Stimulated activated CD8-positive, alpha-beta memory T cell treated with anti-CD3 and anti-CD28 coated beads, Interleukin-4, amount 100 ng/mL, for 1 hour (primary cell): ENCODE data around the gene SMIM12.
"Not testable (repeated sequence)": the region's sequence is repeated elsewhere in the genome, so short reads cannot be mapped to it uniquely, and the experiment has no call there.

Source experiments
- DNase-seq, 2 donors: peaks; one replicate each; pipeline ENCODE4 v3.0.0-alpha.2; 2020; ENCODE audit warnings: low read depth in 2 of 2, low spot score in 1 of 2

The SMIM12 gene

DNA sequence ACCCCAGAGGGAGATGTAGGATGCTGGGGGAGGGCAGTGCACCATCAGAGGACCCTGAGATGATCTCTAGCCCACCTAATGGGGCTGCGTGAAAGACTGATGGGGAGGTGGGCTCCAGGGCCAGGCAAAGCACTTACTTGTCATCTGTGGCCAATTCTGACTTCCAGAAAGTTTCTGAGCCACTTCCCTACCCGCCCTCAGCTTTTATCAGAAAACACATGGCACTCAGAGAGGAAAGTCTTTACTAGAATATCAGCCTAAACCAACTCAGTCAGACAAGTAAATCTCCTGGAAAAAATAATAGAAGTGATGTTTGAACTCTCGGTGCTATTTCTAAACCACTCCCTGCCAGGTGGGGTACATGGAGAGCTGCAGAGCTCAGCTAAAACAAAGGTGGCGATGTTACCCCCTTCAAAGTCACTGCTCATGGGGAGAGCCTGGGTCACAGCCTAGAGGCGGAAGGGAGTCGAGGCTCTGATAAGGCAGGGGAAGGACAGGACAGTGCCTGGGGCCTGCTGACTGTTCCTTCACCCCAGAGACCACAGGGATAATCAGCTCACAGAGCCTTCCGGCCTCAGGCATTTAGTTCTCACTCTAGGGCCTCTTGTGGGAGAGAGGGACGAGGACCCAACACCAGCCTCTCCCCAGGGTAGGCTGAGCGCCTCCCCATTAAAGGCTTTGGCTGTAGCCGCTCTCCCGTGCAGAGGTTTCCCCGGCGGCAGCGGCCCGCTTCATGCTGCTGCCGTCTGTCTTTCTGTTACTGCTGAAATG, 14.2 kb downstream of the SMIM12 start:
- no peak for DNase-seq

DNA sequence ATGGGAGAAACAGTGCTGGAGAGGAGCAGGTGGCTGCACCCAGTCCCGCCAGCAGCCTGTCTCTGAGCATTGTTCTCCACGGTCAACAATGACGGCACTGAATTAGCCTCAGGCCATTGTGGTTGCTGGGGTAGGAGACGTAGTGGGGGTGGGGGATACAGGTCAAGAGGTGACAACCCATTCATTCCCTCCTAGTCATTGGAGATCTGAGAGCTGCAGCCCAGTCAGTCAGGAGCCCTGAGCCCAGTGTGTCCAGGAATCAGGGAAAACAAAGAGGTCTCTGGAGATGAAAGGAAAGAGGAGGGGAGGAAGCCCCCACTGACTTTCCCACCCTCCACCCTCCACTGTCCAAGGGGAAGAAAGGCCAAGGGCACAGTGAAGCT, 15.3 kb downstream of the SMIM12 start:
- no peak for DNase-seq

DNA sequence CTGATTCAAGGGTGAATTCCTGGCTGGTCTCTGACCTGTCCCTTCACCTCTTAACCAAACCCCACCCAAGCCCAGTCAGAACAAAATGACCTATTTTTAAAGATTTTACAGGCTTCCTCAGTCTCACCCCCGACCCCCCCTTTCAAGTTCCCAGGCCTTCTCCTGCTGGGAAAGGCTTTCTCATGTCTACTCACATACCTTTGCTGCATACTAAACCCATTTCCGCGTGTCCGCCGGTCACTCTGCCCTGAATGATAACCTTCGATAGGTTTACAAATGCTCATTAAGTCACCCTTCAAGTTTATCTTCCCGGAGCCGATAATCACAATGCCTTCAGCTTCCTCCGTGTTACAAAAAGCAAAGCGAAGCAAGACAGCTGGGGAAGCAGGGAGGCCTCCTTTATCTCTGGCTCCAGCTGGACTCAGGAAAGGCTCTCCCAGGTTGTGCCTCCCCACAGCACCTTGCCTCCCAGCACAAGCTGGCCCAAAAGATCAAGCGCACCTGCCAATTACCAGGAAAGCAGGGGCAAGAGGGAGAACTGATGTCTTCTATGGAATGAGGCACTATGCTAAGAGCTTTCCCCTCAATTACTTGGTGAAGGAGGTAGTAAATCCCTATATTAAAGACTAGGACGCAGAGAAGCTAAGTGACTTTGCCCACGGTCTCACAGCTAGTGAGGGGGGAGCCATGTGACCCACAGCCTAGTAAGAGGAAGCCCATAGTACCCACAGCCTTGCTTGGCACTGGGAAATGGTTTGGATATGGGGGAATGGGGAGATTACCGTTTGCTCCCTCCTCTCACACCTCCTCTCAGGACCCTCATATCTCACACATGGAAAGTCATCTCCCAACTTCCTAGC, 15.9 kb downstream of the SMIM12 start:
- DNase-seq: no peak

DNA sequence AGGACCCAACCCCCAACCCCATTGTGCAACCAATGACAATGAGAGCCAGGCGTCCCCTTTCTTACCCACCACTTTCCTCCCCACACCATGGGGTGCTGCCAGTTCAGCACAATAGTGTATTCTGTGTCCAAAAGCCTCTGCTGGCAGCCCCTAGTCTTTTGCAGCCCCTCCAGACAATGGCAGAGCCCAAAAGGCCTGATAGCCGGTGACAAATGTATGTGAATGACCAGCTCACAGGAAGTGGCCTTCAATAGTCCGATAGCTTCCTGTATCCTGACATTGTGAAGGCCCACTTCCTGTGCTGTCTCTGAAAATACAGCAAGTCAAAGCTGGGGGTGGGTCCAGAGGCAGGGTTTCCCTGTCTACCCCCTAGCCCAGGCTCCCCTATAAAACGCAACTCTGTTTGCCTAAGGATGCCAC, 16.6 kb downstream of the SMIM12 start:
- no peak for DNase-seq

DNA sequence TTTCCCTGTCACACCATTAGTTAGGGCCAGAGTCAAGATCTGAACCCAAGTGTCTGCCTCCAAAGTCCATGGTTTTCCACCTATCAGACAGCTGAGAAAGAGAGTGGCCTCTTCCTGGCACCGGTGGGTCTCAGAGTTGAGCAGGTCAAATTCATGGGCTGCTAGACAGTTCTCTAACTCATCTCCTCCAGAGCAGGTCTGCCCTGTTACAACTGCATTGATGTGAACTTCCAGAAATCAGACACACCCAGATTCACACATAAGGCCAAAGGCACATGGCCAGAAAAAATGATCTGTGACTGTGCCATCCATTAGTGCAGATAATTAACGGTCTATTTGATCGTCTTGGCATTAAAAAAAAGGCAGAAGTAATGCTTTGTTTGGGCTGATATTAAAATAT, 17.5 kb downstream of the SMIM12 start:
- DNase-seq: no peak

DNA sequence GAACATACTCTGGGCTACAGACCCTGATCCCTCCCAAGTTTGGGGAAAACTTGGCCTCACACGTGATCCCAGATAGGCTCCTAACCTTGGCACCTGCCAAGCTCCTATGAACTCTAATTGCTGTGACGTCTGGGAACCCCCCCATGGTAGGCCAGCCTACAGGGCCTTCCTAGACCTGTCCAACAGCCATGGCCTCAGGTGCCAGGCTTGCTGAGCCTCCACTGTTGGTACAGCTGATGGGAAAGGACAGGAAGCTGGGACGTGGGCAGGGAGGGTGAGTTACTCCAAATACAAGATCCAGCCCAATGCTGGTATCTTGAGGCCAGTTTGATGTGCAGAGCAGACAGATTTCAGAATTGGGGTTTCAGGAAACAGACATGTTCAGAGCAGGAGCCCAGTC, 19.1 kb downstream of the SMIM12 start:
- DNase-seq: no peak

DNA sequence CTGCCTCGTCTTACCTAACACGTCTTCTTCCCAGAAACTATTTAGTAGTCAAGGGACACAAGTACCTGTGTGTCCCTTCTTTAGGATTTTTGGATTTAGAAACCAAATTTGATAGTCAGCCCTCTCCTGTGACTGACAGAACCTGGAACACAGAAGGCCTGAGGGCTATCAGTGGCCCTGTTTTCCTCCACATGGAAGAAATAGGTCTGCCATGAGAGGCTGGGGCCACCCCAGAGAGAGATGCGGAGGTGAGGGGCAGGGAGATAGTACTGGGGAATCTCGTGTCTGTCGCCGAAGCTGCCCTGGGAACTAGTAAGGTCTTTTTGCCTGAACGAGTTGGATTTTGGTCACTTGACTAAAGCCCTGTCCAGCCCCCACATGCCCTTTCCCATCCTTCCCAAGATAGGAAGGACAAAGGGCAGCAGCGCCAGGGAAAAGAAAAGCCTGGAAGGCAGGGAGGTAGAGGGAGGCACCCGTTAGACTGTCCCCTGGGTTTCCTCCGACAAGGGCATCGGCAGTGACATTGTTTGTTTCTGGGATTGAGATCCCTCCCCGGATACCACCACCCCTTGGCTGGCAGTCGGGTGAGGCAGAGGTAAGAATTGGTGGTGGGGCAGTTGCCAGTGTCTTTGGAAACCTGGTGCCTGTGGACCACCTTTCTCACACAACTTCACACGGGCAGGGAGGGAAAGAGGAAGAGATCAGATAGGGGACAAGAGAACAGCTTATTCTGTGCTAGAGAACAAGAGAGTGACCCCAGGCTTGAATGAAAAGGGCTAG, 19.8 kb downstream of the SMIM12 start:
- DNase-seq: no peak

DNA sequence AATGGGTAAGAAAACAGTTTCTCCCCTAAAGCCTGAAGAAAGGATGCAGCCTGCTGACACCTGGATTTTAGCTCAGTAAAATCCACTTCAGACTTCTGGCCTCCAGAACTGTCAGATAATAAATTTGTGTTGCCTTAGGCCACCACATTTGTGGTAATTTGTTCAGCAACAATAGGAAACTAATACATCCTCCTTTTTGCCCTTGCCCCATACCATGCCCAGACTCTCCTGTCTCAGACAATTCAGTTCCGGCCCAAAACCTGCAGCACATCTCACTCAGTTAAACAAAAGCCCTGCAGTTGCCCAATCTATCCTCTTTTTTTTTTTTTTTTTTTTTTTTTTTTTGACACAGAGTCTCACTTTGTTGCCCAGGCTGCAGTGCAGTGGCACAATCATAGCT, 25.8 kb downstream of the SMIM12 start:
- no peak for DNase-seq

DNA sequence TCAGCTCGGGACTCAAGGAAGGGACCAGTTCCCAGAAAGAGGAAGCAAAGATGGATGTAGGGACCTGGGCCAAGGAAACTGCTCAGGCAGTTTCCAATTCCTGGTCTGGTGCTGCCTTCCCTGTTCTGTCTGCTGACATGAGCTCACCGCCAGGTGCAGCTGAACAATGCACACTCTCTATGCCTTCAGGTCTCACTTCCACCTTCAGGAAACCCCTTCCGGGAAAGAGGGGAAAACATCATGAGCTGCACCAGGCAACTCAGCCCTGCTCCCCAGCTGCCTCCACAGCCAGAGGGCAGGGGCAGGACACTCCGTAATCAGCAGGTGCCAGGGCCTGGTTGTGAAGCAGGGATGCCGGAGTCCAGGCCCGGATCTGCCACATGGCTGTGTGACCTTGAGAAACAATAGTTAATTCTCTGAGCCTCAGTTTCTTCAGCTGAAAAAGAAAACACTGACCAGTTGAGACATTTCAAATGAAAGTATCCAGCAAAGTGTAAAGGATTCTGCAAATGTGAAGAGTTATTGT, 27.8 kb downstream of the SMIM12 start:
- no peak for DNase-seq

DNA sequence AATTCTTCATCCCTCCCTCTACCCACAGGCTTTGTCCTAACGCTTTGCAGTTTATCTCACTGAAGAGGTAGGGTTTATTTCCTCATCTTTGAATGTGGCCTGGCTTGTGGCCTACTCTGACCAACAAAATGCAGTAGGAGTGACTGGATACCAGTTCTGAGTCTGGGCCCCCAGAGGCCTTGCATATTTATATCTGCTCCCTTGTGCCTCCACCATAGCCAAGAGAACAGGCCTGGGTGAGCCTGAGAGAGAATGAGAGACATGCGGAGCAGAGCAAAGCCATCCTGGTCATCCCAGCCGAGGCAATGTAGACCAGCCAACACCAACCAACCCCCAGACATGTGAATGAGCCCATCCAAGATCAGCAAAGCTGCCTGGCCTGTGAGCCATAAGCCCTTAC, 30.3 kb downstream of the SMIM12 start:
- no peak for DNase-seq

DNA sequence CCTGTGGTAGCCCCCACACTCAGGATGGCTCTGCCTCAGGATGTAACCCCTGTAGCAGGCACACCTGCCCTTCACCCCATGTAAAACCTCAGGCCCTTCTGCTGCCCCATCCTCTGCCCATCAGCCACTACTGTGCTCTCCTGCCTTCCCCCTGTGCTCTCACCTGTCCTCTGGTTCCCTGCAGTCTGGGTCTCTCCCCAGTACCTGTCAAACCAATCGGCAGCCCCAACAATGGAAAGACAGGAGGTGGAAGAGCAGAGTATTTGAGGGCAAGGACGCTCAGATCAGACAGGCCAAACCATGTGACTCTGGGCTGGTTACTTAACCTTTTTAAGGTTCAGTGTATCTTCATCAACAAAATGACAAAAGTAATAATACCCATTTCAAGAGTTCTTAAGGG, 30.9 kb downstream of the SMIM12 start:
- DNase-seq: no peak

DNA sequence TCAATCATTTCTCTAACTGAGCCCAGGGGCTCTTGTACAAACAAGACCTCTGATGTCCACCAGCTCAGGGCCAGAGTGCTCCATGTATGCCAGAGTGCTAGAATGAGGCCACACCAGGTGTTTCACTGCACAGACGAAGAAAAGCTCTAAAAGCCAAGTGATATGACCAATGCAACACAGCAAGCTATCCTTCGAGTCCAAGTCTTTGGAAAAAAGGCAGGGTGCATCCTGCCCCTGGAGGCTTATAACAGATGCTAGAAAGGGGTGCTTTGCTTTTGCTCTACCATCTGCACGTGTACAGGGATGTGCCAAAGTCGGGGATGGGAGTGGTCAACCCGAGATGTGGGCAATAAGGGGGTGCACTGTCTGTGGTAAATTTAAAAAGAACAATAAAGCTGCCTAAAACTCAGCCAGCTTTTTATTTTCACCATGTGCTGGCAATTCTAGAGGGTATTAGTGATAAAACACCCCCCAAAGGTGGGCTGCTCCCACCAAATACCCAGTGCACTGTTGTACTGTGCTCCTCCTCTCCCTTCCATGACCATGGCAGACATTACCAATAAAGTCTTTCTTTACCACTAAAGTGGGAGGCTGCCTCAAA, 32.1 kb downstream of the SMIM12 start:
- DNase-seq: no peak

DNA sequence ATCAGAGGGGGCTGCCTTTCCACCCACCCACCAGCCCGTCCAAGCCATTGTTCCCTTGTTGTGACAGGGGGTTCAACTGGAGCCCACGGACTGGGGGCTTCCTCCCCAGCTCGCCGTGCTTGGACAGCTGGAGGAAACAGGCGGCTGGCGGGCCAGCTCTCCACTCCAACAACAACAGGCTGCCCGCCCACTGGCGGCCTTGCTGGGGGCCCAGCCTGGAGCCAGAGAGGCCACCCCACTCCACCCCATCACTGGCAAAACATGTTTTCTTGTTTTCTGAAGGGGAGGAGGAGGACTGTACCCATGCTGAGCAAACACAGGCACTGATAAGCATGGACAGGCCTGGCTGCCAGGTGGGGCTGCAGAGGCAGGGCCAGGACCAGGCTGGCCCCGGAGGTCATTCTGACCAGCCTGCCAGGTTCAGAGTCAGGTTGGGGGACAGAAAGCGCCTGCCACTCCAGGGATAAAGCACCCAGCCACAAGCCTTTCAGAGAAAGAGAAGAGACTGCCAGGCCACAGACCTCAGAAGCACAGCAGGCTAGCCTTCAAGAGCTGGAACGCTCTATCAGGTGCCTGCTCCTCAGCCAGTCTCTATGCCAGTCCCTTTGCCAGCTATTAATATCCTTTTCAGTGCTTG, 34.0 kb downstream of the SMIM12 start:
- no peak for DNase-seq

DNA sequence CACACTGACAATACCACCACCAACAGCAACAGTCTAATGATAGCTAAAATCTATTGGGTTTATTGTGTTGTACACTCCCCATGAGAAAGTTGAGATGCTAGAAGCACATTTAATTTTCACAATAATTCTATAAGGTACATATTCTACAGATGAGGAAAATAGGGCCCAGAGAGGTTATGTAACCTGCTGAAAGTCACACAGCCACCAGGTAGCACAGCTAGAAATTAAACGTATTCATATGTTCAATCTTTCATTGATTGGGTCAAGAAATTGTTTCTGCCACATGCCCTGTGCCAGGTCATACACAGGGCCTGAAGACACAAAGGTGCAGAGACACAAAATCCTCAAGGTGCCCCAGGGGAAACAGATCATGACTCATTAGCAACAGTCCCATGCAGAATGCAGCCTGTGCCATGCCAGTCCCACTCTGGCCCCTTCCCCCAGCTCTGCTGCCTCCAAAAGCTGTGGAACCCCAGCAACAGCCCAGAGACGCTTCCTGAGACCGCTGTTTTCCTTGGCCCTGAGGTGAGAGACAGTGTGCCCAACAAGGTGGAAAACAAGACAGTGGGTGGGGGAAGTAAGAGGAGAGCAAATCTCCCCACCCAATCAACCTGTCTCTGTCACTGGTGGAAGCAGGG, 34.6 kb downstream of the SMIM12 start:
- no peak for DNase-seq

DNA sequence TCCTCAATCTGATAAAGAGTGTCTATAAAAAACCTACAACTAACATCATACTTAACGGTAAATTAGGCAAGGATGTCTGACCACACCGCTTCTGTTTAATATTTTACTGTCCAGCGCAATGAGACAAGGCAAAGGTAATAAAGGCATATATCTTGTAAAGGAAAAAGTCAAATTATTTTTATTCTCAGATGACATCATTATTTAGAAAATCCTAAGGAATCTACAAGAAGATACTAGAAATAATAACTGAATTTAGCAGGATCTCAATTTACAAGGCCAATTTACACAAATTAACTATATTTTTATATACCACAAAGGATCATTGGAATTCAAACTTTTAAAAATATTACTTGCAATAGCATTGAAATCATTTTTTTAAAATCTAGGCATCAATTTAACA, 37.3 kb downstream of the SMIM12 start:
- DNase-seq: no peak

DNA sequence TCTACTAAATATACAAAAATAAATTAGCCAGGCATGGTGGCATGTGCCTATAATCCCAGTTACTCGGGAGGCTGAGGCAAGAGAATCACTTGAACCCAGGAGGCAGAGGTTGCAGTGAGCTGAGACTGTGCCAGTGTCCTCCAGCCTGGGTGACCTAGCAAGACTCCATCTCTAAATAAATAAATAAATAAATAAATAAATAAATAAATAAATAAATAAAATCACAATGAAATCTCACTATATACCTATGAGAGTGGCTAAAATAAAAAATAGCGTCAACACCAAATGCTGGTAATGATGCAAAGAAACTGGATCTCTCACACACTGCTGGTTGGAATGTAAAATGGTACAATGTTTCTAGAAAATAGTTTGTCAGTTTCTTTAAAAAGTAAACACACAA, 40.7 kb downstream of the SMIM12 start:
- not testable (repeated sequence) for DNase-seq

DNA sequence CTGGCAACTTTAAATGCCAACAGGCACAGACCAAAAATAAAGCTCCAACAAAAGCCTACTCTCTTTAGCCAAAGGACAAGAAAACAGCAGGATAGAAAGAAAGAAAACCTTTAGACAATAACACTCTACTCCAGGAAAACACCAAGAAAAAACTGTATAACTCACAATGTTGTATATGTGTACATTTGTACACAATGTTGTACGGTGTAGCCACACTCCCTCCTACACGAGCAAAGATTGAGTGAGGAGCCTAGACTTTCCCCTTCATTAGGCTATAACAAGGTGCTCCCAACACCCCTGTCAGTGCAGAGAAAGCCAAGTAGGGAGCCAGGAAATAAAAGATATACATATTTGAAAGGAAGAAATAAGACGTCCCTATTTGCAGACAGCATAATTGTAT, 42.8 kb downstream of the SMIM12 start:
- DNase-seq: no peak

DNA sequence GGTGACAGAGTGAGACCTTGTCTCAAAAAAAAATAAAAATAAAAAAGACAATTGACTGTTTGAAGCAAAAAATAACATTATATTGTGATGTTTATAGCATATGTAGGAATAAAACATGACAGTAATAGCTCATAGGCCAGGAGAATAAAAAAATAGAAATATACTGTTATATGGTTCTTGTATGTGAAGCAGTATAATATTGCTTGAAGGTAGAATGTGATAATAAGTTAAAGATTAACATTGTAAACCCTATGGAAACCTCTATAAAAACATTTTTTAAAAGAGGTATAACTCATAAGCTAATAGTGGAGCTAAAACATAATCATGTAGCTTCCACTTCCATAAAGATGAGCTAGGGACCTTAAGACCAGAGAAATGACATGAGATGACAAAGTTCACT, 43.2 kb downstream of the SMIM12 start:
- DNase-seq: no peak

DNA sequence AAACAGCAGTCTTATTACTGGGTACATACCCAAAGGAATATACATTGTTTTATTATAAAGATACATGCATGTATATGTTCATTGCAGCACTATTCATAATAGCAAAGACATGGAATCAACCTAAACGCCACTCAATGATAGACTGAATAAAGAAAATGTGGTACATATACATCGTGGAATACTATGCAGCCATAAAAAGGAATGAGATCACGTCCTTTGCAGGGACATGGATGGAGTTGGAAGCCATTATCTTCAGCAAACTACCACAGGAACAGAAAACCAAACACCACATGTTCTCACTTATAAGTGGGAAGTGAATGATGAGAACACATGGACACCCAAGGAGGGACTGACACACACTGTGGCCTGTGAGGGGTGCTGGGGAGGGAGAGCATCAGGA, 48.8 kb downstream of the SMIM12 start:
- not testable (repeated sequence) for DNase-seq
